ENCODE results near the gene FES. TPM values are rescaled to one million over a fixed set of nuclear protein-coding genes. Genes with fewer than 3 reads are reported as not detected.
A peak's percentile ranks its signal among the peaks of the same experiment; 100 is the strongest.

FES gene
- total RNA-seq, 6 donors from 2014 or later: 33.4 to 144 (median 68.3) TPM

DNA sequence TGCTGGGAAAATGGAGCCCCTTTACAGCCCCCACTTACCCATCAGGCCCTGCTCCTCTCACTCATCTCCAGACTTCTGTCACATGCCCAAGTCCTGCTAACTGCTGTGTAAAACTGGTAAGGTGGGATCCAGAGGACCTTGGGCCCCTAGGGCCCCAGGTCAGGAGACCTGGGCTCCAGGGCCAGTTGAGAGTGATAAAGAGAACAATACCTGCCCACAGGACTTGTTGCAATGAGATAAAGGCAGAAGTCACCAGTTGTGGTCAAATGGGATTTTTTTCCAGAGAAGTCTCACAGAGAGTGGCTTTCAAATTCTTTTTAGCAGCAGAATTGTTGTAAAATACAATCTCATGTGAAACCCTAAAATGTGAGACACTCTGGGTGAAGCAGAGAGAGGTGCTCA lies 15.2 kb upstream of the FES start:
- ATAC-seq (ENCODE audit: low FRiP score in 2 of 2) (no peak), DNase-seq (no peak)
- peak overlapping the region; percentile 97 to 99 (median 98) for H3K27ac ChIP-seq
- TF ChIP-seq POLR2AphosphoS5 (IDR thresholded peaks at IDR 0.05) (no peak), POLR2A (IDR thresholded peaks at IDR 0.05) (no peak), EP300 (IDR thresholded peaks at IDR 0.05) (no peak)
- TF ChIP-seq, protein P1, sequence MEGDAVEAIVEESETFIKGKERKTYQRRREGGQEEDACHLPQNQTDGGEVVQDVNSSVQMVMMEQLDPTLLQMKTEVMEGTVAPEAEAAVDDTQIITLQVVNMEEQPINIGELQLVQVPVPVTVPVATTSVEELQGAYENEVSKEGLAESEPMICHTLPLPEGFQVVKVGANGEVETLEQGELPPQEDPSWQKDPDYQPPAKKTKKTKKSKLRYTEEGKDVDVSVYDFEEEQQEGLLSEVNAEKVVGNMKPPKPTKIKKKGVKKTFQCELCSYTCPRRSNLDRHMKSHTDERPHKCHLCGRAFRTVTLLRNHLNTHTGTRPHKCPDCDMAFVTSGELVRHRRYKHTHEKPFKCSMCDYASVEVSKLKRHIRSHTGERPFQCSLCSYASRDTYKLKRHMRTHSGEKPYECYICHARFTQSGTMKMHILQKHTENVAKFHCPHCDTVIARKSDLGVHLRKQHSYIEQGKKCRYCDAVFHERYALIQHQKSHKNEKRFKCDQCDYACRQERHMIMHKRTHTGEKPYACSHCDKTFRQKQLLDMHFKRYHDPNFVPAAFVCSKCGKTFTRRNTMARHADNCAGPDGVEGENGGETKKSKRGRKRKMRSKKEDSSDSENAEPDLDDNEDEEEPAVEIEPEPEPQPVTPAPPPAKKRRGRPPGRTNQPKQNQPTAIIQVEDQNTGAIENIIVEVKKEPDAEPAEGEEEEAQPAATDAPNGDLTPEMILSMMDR (IDR thresholded peaks at IDR 0.05): no peak
- H3K36me3 ChIP-seq: no peaks in the 10 kb centered on the region
- H3K4me1 ChIP-seq: peaks cover 43 to 70% (median 59%) of the 10 kb centered on the region in 4 donors
- H3K4me3 ChIP-seq: no peak overlapping the region
- H3K27me3 ChIP-seq: no peaks in the 10 kb centered on the region
- H3K9me3 ChIP-seq: no peaks in the 10 kb centered on the region

DNA sequence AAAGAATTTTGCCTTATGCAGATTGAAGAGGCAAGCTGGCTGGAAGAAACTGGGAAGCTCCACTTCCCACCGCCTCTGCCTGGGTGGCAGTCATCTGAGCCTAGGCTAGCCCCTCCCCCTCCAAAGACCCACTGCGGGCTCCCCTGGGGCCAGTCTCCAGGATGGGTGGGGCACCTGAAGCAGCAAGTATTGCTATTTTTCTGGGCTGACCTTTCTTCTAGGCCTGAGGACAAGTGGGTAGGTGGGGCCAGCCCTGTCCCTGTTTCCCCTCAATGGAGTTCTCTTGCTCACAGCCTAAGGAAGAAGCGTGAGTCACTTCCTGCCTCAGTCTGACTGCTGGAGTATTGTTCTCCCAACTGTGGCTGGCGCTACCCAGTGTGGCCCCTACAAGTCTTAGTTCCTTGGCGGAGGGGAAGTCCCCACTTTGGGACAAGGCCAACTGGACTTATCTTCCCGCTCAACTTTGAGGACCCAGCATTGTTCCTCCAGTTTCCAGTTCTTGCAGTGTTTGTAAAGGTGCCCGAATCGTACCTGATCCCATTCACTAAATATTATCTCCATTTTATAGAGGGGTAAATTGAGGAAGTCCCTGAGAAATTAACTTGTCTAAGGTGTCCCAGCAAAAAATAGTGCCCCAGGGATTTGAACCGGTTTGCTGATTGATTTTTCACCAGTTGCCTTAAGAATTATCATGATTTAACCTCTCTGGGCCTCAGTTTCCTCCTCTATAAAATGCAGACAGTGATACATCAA lies 14.5 kb upstream of the FES start:
- ATAC-seq (ENCODE audit: low FRiP score in 2 of 2): peak; percentile 80 to 83
- peak; percentile 68 to 97 for DNase-seq
- Histone ChIP-seq H3K4me3 (peak overlapping the region in 2 of 4 donors; percentile 93 to 94), H3K36me3 (no peaks in the 10 kb centered on the region), H3K27ac (peak overlapping the region; percentile 97 to 99 (median 98)), H3K4me1 (peaks cover 47 to 71% (median 64%) of the 10 kb centered on the region in 4 donors), H3K9me3 (no peaks in the 10 kb centered on the region), H3K27me3 (no peaks in the 10 kb centered on the region)
- 18 to 44% methylated on average over 6 to 9 of the region's 9 CpGs for WGBS, 2 donors
- peak in 3 of 4 donors; percentile 44 to 88 (median 78) for TF ChIP-seq EP300 (IDR thresholded peaks at IDR 0.05)
- TF ChIP-seq, protein P1 (IDR thresholded peaks at IDR 0.05): peak in 1 of 6 experiments; percentile 6
- peak in 2 of 4 donors; percentile 22 to 78 for TF ChIP-seq POLR2A (IDR thresholded peaks at IDR 0.05)
- peak; percentile 86 to 89 for TF ChIP-seq POLR2AphosphoS5 (IDR thresholded peaks at IDR 0.05)

DNA sequence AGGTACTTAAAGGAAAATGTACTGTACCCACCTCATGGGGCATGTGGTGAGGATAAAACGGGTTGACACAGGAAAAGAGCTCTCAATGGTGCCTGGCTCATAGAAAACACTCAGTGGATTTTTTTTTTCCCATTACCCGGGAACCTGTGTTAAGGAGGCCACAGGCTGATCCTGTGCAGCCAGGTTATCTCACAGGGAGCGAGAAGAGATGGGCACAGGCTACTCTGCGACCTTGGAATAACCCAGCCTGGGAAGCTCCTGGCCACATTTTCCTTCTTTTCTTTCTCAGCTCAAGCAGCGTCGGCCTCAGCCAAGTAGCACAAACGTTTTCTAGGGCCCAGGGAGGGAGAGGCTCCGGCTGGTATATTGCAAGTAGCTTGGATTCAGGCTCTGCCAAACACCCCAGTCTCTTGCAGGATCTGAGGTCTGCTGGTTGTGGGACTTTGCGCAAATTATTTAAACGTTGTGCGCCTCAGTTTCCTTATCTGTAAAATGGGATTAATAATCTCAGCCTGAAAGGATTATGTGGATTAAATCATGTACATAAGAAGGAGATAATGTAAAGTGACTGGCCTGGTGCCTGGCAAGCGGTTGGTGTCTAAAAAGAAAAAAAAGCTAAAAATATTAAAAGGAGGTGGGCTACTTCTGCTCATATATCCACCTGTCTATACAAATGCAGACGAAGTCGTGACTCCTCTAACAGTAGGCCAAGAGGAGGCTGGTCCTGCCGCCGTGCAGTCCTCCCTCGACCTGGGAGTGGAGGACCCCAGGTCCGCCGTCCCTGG lies 13.8 kb upstream of the FES start:
- WGBS, 2 donors: 25 to 26% methylated on average over 18 to 19 of the region's 19 CpGs
- DNase-seq: no peak
- Histone ChIP-seq H3K4me3 (peak overlapping the region; percentile 65 to 94 (median 87)), H3K27ac (peak overlapping the region; percentile 97 to 99 (median 98)), H3K4me1 (peaks cover 47 to 75% (median 65%) of the 10 kb centered on the region in 4 donors), H3K36me3 (peaks cover 0 to 3% (median under 1%) of the 10 kb centered on the region in 4 donors), H3K9me3 (no peaks in the 10 kb centered on the region), H3K27me3 (no peaks in the 10 kb centered on the region)
- peak in 1 of 2 donors; percentile 13 for ATAC-seq (ENCODE audit: low FRiP score in 2 of 2)
- peak in 1 of 2 donors; percentile 11 for TF ChIP-seq POLR2AphosphoS5 (IDR thresholded peaks at IDR 0.05)
- no peak for TF ChIP-seq EP300 (IDR thresholded peaks at IDR 0.05)

DNA sequence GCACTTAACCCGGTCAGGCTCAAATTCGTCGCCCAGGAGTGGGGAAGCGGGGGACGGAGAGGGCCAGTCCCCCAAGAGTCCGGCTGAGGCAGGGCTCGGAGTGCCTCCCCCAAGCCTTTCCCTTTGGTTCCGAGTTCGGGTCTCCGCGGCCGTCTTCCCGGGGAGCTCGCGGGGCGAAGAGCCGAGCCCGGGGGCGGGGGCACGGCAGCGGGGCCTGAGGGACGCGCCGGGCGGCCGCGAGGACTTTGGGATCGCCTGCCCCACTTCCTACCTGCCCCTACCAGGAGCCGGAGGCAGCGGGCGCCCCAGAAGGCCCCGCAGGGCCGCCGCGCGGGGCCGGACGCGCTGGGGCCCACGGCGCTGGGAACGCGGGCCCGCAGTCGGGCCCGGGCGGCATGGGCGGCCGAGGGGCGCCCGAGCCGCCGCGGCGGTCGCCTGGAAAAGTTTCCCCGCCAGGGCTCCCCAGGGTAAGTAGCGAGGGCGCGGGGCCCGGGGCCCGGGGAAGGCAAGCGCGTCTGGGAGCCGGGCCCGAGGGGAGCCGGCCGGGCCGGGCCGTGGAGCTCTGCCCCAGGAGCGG lies 13.1 kb upstream of the FES start:
- TF ChIP-seq POLR2A (IDR thresholded peaks at IDR 0.05) (peak in 1 of 4 donors; percentile 16), EP300 (IDR thresholded peaks at IDR 0.05) (no peak)
- DNase-seq (peak in 1 of 2 donors; percentile 91), ATAC-seq (ENCODE audit: low FRiP score in 2 of 2) (peak in 1 of 2 donors; percentile 41)
- H3K27ac ChIP-seq: peak overlapping the region; percentile 97 to 99 (median 98)
- H3K9me3 ChIP-seq: no peaks in the 10 kb centered on the region
- WGBS, 2 donors: 0% methylated on average over 7 to 22 of the region's 71 CpGs
- H3K36me3 ChIP-seq: peaks cover 2 to 9% (median 7%) of the 10 kb centered on the region in 4 donors
- peaks cover 47 to 69% (median 61%) of the 10 kb centered on the region in 4 donors for H3K4me1 ChIP-seq
- H3K27me3 ChIP-seq: no peaks in the 10 kb centered on the region
- peak overlapping the region; percentile 65 to 94 (median 87) for H3K4me3 ChIP-seq

DNA sequence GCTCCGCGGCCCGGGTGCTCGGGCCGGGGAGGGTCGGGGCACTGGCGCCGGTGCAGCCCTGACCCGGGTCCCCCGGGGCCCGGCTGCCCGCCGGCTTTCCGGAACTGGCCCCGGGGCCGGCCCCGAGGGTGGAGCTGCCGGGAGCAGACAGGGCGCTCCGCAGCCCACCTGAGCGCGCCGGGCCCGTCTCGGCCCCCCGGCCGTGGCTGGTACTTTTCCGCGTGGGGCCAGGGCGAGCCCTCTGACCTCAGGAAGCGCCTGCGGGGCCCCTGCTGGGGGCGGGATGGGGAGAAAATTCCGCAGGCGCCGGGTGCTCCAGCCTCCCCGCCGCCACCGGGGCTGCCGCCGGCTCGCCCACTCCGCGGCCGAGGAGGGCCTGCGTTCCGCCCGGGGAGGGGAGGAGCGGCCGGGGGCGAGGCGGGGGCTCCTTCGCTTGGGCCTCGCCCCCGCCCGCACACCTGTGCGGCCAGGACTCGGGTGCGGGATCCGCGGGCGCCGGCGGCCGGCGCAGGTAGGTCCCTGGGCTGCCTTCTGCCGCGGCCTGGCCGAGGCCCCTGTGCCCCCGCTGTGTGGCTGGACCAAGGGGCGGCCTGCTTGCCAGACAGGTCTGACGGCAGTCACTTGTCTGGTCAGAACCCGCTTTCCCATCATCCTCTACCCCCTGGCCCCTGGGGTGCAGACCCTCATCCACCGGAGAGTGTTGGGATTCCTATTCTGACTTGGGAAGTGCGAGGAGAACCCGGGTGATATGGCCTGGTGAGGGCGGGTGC lies 12.4 kb upstream of the FES start:
- WGBS, 2 donors: 0 to 1% methylated on average over 5 to 6 of the region's 77 CpGs
- H3K4me1 ChIP-seq: peaks cover 47 to 62% (median 55%) of the 10 kb centered on the region in 4 donors
- DNase-seq (peak; percentile 60 to 90), ATAC-seq (ENCODE audit: low FRiP score in 2 of 2) (peak in 1 of 2 donors; percentile 2)
- H3K27ac ChIP-seq: peak overlapping the region; percentile 97 to 99 (median 98)
- H3K9me3 ChIP-seq: no peaks in the 10 kb centered on the region
- TF ChIP-seq POLR2AphosphoS5 (IDR thresholded peaks at IDR 0.05) (no peak), POLR2A (IDR thresholded peaks at IDR 0.05) (peak in 1 of 4 donors; percentile 5)
- H3K27me3 ChIP-seq: no peaks in the 10 kb centered on the region
- H3K36me3 ChIP-seq: peaks cover 8 to 16% (median 14%) of the 10 kb centered on the region in 4 donors
- H3K4me3 ChIP-seq: peak overlapping the region; percentile 65 to 94 (median 87)
